ENCODE data around the gene CELF4.

- TF ChIP-seq CTCF (IDR thresholded peaks at IDR 0.05; ENCODE audit: low read depth, low read length, poor library complexity, severe bottlenecking) (no peak), EZH2phosphoT487 (IDR thresholded peaks at IDR 0.05; ENCODE audit: borderline replicate concordance, low read length) (no peak)
These were observed 117.4 kb downstream of the CELF4 start for GRCh38 chr18:37447962-37448888.
